Mesenchymal stem cell (in vitro differentiated cells and primary cell): ENCODE data around the gene ANKDD1A.

ENCODE experiments used
- DNase-seq: peaks from one replicate; pipeline ENCODE4 v3.0.0-alpha.2; 2013
- H2AFZ ChIP-seq: one replicate; pipeline ENCODE4 v1.6.1; 2013; ENCODE audit warnings: low read depth, mild to moderate bottlenecking, control low read depth, inconsistent platforms, low read length, moderate library complexity
- H2AK5ac ChIP-seq: 2 replicates; pipeline ENCODE4 v1.6.1; 2013; ENCODE audit warnings: low read length, moderate library complexity, mild to moderate bottlenecking, inconsistent platforms; ENCODE audit not compliant: severe bottlenecking
- H2BK120ac ChIP-seq: one replicate; pipeline ENCODE4 v1.6.1; 2013; ENCODE audit warnings: low read depth, mild to moderate bottlenecking, inconsistent platforms, low read length, moderate library complexity
- H2BK12ac ChIP-seq, 2 experiments: one replicate each; pipeline ENCODE4 v1.6.1; 2013; ENCODE audit warnings: inconsistent platforms in 2 of 2, low read length in 2 of 2, mild to moderate bottlenecking in 2 of 2, moderate library complexity in 2 of 2, control low read depth in 1 of 2
- H2BK15ac ChIP-seq: one replicate; pipeline ENCODE4 v1.6.1; 2013; ENCODE audit warnings: mild to moderate bottlenecking, low read depth, inconsistent platforms; ENCODE audit not compliant: poor library complexity, severe bottlenecking
- H2BK5ac ChIP-seq: 2 replicates; pipeline ENCODE4 v1.6.1; 2013; ENCODE audit warnings: low read depth, mild to moderate bottlenecking, low read length, control low read depth, inconsistent platforms; ENCODE audit not compliant: poor library complexity, severe bottlenecking
- H3K14ac ChIP-seq, 2 experiments: one replicate each; pipeline ENCODE4 v1.6.1; 2013; ENCODE audit warnings: inconsistent platforms in 2 of 2, low read length in 2 of 2, control low read depth in 1 of 2, mild to moderate bottlenecking in 1 of 2, moderate library complexity in 1 of 2
- H3K18ac ChIP-seq, 2 experiments: one replicate each; pipeline ENCODE4 v1.6.1; 2013; ENCODE audit warnings: inconsistent platforms in 2 of 2, low read length in 2 of 2, control low read depth in 1 of 2, low read depth in 1 of 2, mild to moderate bottlenecking in 1 of 2
- H3K23ac ChIP-seq, 2 experiments: one replicate each; pipeline ENCODE4 v1.6.1; 2013; ENCODE audit warnings: inconsistent platforms in 2 of 2, low read length in 2 of 2, mild to moderate bottlenecking in 2 of 2, moderate library complexity in 2 of 2, control low read depth in 1 of 2
- H3K27ac ChIP-seq: 2 replicates; pipeline ENCODE4 v1.5.1; 2013; ENCODE audit warnings: mild to moderate bottlenecking, moderate library complexity, low read length, control low read depth, inconsistent platforms; ENCODE audit not compliant: poor library complexity, severe bottlenecking
- H3K27me3 ChIP-seq, 2 experiments: 2 replicates each; pipeline versions ENCODE4 v1.6.1 to v1.7.0; 2013; ENCODE audit warnings: low read length in 2 of 2, mild to moderate bottlenecking in 2 of 2, moderate library complexity in 2 of 2, control low read depth in 1 of 2, inconsistent platforms in 1 of 2; ENCODE audit not compliant: control insufficient read depth in 1 of 2, insufficient read depth in 1 of 2
- H3K36me3 ChIP-seq, 2 experiments: 2 replicates each; pipeline versions ENCODE4 v1.6.1 to v1.7.0; 2013; ENCODE audit warnings: low read length in 2 of 2, control low read depth in 1 of 2, inconsistent platforms in 1 of 2, low read depth in 1 of 2, mild to moderate bottlenecking in 1 of 2; ENCODE audit not compliant: insufficient read depth in 2 of 2, control insufficient read depth in 1 of 2
- H3K4ac ChIP-seq, 2 experiments: one replicate each; pipeline ENCODE4 v1.6.1; 2013; ENCODE audit warnings: inconsistent platforms in 2 of 2, low read length in 2 of 2, mild to moderate bottlenecking in 2 of 2, moderate library complexity in 2 of 2, control low read depth in 1 of 2, low read depth in 1 of 2
- H3K4me1 ChIP-seq: 2 replicates; pipeline ENCODE4 v1.6.1; 2013; ENCODE audit warnings: low read depth, low read length, control low read depth; ENCODE audit not compliant: control insufficient read depth, insufficient read depth
- H3K4me2 ChIP-seq: 2 replicates; pipeline ENCODE4 v1.6.1; 2013; ENCODE audit warnings: low read length, mild to moderate bottlenecking, inconsistent platforms; ENCODE audit not compliant: poor library complexity, severe bottlenecking
- H3K4me3 ChIP-seq, 2 experiments: 2 replicates each; pipeline versions ENCODE4 v1.5.1 to v1.7.0; 2013; ENCODE audit warnings: low read length in 2 of 2, mild to moderate bottlenecking in 2 of 2, control low read depth in 1 of 2, low read depth in 1 of 2; ENCODE audit not compliant: insufficient read depth in 1 of 2
- H3K79me1 ChIP-seq: replicated peaks from 2 replicates; pipeline ENCODE4 v1.6.1; 2013; ENCODE audit warnings: mild to moderate bottlenecking, control low read depth, low read length, inconsistent platforms; ENCODE audit not compliant: poor library complexity, severe bottlenecking
- H3K9ac ChIP-seq: 2 replicates; pipeline ENCODE4 v1.7.0; 2013; ENCODE audit warnings: mild to moderate bottlenecking, low read length, moderate library complexity
- H3K9me3 ChIP-seq: 2 replicates; pipeline ENCODE4 v1.7.0; 2013; ENCODE audit warnings: mild to moderate bottlenecking, low read length; ENCODE audit not compliant: control insufficient read depth
- H4K8ac ChIP-seq: one replicate; pipeline ENCODE4 v1.6.1; 2013; ENCODE audit warnings: inconsistent platforms, mild to moderate bottlenecking, low read length, moderate library complexity
- H4K91ac ChIP-seq: one replicate; pipeline ENCODE4 v1.6.1; 2013; ENCODE audit warnings: mild to moderate bottlenecking, low read length, inconsistent platforms
- WGBS: methylation state at CpG from one replicate; pipeline ENCODE4 v1.1.7; 2013; ENCODE audit warnings: mixed read lengths; 5-methylcytosine and 5-hydroxymethylcytosine counted together

Gene ANKDD1A

DNA sequence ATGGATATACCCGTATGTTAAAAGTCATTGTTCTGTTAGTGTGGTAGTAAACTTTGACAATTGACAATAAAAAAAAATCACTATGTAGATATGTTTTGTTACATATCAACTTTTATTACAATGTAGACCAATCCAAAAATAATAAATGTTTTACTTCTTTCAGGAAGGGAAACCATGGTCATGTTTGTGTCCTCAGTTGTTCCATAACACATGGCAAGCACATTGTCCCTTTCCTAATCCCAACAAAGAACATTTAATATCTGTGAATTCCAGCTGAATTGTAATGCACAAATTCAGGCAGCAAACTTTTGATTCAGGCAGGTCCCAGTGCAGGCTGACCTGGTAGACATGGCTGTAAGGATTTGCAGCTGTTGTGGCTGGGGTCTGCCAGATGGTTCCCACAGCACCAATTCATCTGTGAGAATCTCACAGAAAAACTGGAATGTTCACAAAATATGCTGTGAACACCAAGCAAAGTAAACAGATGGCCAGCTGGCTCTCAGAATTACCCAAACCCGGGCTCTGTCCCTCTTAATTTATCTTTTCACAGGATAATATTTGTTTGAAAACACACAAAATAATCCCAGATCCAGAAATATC lies 79.9 kb downstream of the ANKDD1A start:
- Histone ChIP-seq H3K27me3 (no peaks in the 10 kb centered on the region), H4K91ac (no peak overlapping the region), H3K9ac (no peak overlapping the region), H3K36me3 (peaks cover 2 to 10% of the 10 kb centered on the region in 2 experiments), H2BK120ac (no peak overlapping the region), H3K4me1 (no peaks in the 10 kb centered on the region), H2AFZ (no peak overlapping the region), H3K27ac (no peak overlapping the region), H3K79me1 (no peaks in the 10 kb centered on the region), H2BK12ac (no peak overlapping the region), H4K8ac (no peak overlapping the region), H3K4me2 (no peak overlapping the region), H3K9me3 (no peaks in the 10 kb centered on the region), H3K4ac (no peak overlapping the region), H2AK5ac (no peak overlapping the region), H3K23ac (no peak overlapping the region), H3K4me3 (no peak overlapping the region), H2BK15ac (no peak overlapping the region), H3K18ac (no peak overlapping the region), H3K14ac (no peak overlapping the region), H2BK5ac (no peak overlapping the region)
- peak; percentile 41 for DNase-seq
- WGBS: 0% methylated on average over 1 of the region's 2 CpGs

DNA sequence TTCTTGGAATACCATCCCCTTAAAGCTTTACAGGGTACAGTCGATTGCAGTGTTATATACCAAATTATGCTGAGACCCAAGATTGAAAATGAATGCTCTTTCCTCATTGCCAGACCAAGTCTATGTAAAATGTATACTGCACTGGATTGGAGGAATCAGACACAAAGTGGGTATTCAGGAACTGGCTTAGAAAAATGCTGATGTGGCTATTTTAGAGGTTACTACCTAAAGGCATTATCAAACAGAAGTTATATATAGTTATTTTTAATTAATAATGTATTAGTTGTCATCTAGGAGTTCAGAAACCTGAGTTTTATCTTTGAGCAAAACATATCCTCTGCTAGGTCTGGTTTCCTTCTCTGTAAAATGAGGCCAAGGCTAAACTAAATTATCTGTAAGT lies 81.6 kb downstream of the ANKDD1A start:
- no peak overlapping the region for H3K18ac ChIP-seq
- 100% methylated on average over 1 of the region's 1 CpG for WGBS

DNA sequence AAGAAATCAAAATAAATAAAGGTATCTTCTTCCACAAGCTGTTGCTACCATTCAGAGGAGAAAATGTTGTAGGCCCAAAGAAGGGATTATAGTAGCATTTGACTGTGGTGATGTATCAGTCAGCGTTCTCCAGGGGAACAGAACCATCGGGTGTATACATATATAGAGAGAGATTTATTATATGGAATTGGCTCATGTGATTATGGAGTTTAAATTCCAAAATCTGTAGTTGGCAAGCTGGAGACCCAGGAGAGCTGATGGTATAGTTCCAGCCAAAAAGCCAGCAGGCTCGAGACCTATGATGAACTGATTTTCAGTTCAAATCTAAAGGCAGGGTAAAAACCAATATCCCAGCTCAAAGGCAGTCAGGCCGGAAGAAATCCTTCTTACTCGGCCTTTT lies 85.4 kb downstream of the ANKDD1A start:
- no peak overlapping the region for H3K23ac ChIP-seq
- no peak overlapping the region for H3K4me2 ChIP-seq
- H4K91ac ChIP-seq: no peak overlapping the region
- H2AFZ ChIP-seq: no peak overlapping the region
- no peak overlapping the region for H2BK120ac ChIP-seq
- H3K4me3 ChIP-seq: no peak overlapping the region
- DNase-seq: no peak
- H3K4ac ChIP-seq: no peak overlapping the region
- H3K14ac ChIP-seq: no peak overlapping the region
- H3K9ac ChIP-seq: no peak overlapping the region
- no peaks in the 10 kb centered on the region for H3K4me1 ChIP-seq
- peaks cover 0 to 12% of the 10 kb centered on the region in 2 experiments for H3K36me3 ChIP-seq
- no peaks in the 10 kb centered on the region for H3K79me1 ChIP-seq
- 74% methylated on average over 5 of the region's 5 CpGs for WGBS
- no peaks in the 10 kb centered on the region for H3K9me3 ChIP-seq
- no peaks in the 10 kb centered on the region for H3K27me3 ChIP-seq
- H4K8ac ChIP-seq: no peak overlapping the region
- no peak overlapping the region for H2BK15ac ChIP-seq
- H3K27ac ChIP-seq: no peak overlapping the region
- H3K18ac ChIP-seq: no peak overlapping the region
- no peak overlapping the region for H2BK5ac ChIP-seq
- H2AK5ac ChIP-seq: no peak overlapping the region
- no peak overlapping the region for H2BK12ac ChIP-seq

More for the DNA sequence above, 81.6 kb downstream of the ANKDD1A start:
- H3K9me3 ChIP-seq: no peaks in the 10 kb centered on the region
- H2BK15ac ChIP-seq: no peak overlapping the region
- H3K4ac ChIP-seq: no peak overlapping the region
- no peaks in the 10 kb centered on the region for H3K79me1 ChIP-seq
- DNase-seq: no peak
- H2BK5ac ChIP-seq: no peak overlapping the region
- no peak overlapping the region for H3K9ac ChIP-seq
- H3K4me1 ChIP-seq: no peaks in the 10 kb centered on the region
- no peak overlapping the region for H3K4me3 ChIP-seq
- no peaks in the 10 kb centered on the region for H3K27me3 ChIP-seq
- no peak overlapping the region for H3K14ac ChIP-seq
- H3K4me2 ChIP-seq: no peak overlapping the region
- H3K27ac ChIP-seq: no peak overlapping the region
- H3K23ac ChIP-seq: no peak overlapping the region
- H2BK120ac ChIP-seq: no peak overlapping the region
- no peak overlapping the region for H2AFZ ChIP-seq
- H2BK12ac ChIP-seq: no peak overlapping the region
- H3K36me3 ChIP-seq: no peaks in the 10 kb centered on the region
- H4K8ac ChIP-seq: no peak overlapping the region
- no peak overlapping the region for H4K91ac ChIP-seq
- H2AK5ac ChIP-seq: no peak overlapping the region

DNA sequence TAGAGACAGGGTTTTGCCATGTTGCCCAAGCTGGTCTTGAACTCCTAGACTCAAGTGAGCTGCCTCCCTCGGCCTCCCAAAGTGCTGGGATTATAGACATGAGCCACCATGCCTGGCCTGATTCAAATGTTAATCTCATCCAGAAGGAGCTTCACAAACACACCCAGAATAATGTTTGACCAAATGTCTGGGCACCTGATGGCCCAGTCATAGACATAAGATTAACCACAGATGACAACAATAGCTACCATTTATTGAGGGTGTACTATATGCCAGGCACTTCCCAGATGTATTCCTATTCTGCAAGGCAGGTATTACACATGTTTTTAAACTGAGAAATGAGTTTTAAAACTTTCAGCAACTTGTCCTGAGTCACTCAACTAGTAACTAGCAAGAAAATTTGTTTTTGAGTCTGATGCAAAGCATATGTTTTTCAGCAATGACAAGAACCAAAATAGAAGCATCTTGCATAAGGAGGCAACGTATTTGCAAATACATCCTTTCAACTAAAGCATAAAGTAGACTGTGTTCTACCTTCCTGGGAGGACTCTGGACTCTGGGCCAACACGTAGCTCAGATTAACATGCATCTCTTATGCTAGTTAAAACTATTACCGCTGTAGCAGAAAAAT lies 86.2 kb downstream of the ANKDD1A start:
- no peaks in the 10 kb centered on the region for H3K79me1 ChIP-seq
- no peak overlapping the region for H2BK12ac ChIP-seq
- H3K4ac ChIP-seq: no peak overlapping the region
- H4K91ac ChIP-seq: no peak overlapping the region
- H2AK5ac ChIP-seq: no peak overlapping the region
- H3K23ac ChIP-seq: no peak overlapping the region
- no peak overlapping the region for H3K4me3 ChIP-seq
- no peak overlapping the region for H2AFZ ChIP-seq
- H2BK120ac ChIP-seq: no peak overlapping the region
- no peak overlapping the region for H3K27ac ChIP-seq
- H4K8ac ChIP-seq: no peak overlapping the region
- no peak overlapping the region for H2BK15ac ChIP-seq
- H3K14ac ChIP-seq: no peak overlapping the region
- H3K27me3 ChIP-seq: no peaks in the 10 kb centered on the region
- DNase-seq: no peak
- H3K36me3 ChIP-seq: peaks cover 0 to 17% of the 10 kb centered on the region in 2 experiments
- H3K9ac ChIP-seq: no peak overlapping the region
- H3K18ac ChIP-seq: no peak overlapping the region
- WGBS: 90% methylated on average over 4 of the region's 4 CpGs
- H2BK5ac ChIP-seq: no peak overlapping the region
- H3K4me1 ChIP-seq: no peaks in the 10 kb centered on the region
- no peaks in the 10 kb centered on the region for H3K9me3 ChIP-seq
- H3K4me2 ChIP-seq: no peak overlapping the region
